Stomach (tissue), 4 donors: ENCODE measurements around the gene CFAP54.
A peak's percentile ranks its signal among the peaks of the same experiment; 100 is the strongest.

Experiments
- CTCF ChIP-seq, 7 experiments: fragments of 450-650 bp in 4 of 7; fragments of 200-600 bp in 3 of 7; sonication (generic) in 3 of 7; IDR thresholded peaks; one replicate each; pipeline ENCODE4 v1.5.1; 2016 to 2019; ENCODE audit warnings: antibody characterized with exemption in 7 of 7, control low read depth in 2 of 7, mild to moderate bottlenecking in 1 of 7
- POLR2A ChIP-seq, 4 donors: fragments of 450-650 bp; IDR thresholded peaks; one replicate each; pipeline ENCODE4 v1.6.1; 2016; ENCODE audit warnings: antibody characterized with exemption in 4 of 4, control low read depth in 2 of 4, mild to moderate bottlenecking in 1 of 4, moderate library complexity in 1 of 4
- POLR2AphosphoS5 ChIP-seq, 3 donors: sonication (generic); formaldehyde crosslinking; IDR thresholded peaks; one replicate each; pipeline ENCODE4 v1.6.1; 2016; ENCODE audit warnings: antibody characterized with exemption in 3 of 3

DNA sequence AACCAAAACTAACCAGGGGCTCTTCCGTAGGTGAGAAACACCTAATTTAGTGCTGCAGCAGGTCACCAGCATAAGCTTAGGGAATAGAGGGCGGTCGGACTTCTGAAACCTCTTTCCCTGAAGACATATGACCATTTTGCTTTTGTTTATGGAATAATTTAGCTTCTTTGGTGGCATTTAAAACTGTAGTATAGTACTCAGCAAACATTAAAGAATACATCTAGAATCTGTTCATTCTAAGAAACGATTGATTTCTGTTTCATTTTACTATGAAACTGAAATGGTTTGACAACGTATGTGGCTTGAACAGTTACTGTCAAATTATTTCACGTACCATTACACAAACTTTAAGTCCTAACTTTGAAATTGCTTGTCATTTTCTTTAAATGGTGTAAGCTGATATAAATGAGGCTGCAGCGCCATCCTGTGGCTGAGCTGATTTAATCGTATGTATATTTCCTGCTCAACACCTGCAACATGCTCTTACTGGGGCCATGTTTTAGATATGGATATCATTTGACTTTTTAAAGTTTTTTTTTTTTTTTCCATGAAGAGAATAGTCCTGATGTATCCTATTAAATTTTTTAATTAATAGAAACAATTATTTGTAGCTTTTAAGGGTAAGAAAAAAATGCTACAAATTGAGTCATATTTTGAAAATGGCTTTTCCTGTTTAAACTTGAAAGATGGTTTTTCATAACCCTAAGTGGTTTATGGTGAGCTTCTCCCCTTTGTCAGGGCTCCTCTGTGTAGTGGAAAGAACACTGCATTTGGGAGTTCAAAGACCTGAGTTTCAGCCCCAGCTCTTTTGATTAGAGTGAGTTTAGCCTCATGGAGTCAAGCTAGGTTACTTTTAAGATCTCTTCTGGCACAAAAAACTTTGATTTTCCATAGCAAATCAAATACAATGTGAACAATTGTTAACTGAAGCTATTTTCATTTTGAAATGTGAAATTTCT is 27.4 kb downstream of the CFAP54 start:
- TF ChIP-seq CTCF (IDR thresholded peaks at IDR 0.05), result peak in 5 of 7 experiments; percentile 21 to 77 (median 68)
- TF ChIP-seq POLR2A (IDR thresholded peaks at IDR 0.05), result no peak
- TF ChIP-seq POLR2AphosphoS5 (IDR thresholded peaks at IDR 0.05), result no peak
